PC-3 (cell line): ENCODE results near the gene LGR4. TPM values are rescaled to one million over a fixed set of nuclear protein-coding genes. Genes with fewer than 3 reads are reported as not detected.
A peak's percentile ranks its signal among the peaks of the same experiment; 100 is the strongest.

Experiments
- ATAC-seq: fragments of 200-7000 bp; cut with Tn5 transposase; 2 replicates; pipeline ENCODE4 v1.9.1; 2020; ENCODE audit warnings: mild to moderate bottlenecking, moderate library complexity
- BruUV-seq: library from RNA; stranded (reverse); fragments of 400-500 nt; replicated peaks from 2 replicates; lab custom pipeline; 2021; lab: Mats Ljungman, UMichigan
- CTCF ChIA-PET: fragments of 300-600 bp; sonication (Branson Sonifier 250); formaldehyde crosslinking; loops from one replicate; lab custom pipeline; 2022; ENCODE audit warnings: antibody characterized with exemption; lab: Charles Lee
- POLR2A ChIA-PET: fragments of 300-600 bp; sonication (Branson Sonifier 250); formaldehyde crosslinking; loops from one replicate; lab custom pipeline; 2022; ENCODE audit warnings: antibody characterized with exemption; ENCODE audit not compliant: unreplicated experiment; lab: Charles Lee
- DNase-seq: peaks from one replicate; pipeline ENCODE4 v3.0.0-alpha.2; 2015
- H2AFZ ChIP-seq: fragments of 300-600 bp; sonication (generic); 2 replicates; pipeline ENCODE4 v1.6.0; 2016; ENCODE audit warnings: antibody characterized with exemption, low read length
- H3F3A ChIP-seq: fragments of 300-600 bp; sonication (generic); one replicate; pipeline ENCODE4 v1.6.0; 2017; ENCODE audit warnings: antibody characterized with exemption, low read length, control low read depth, mild to moderate bottlenecking; ENCODE audit not compliant: unreplicated experiment
- H3K27ac ChIP-seq: fragments of 300-600 bp; sonication (generic); 2 replicates; pipeline ENCODE4 v1.5.1; 2016; ENCODE audit warnings: mild to moderate bottlenecking, low read length
- H3K27me3 ChIP-seq: fragments of 300-600 bp; sonication (generic); 2 replicates; pipeline ENCODE4 v1.6.1; 2016; ENCODE audit warnings: low read length, mixed read lengths
- H3K36me3 ChIP-seq: fragments of 300-600 bp; sonication (generic); 2 replicates; pipeline ENCODE4 v1.6.1; 2016; ENCODE audit warnings: low read depth, mixed run types, low read length, mixed read lengths
- H3K4me1 ChIP-seq: fragments of 300-600 bp; sonication (generic); 2 replicates; pipeline ENCODE4 v1.5.1; 2016; ENCODE audit warnings: low read length; ENCODE audit not compliant: insufficient read depth
- H3K4me2 ChIP-seq: fragments of 300-600 bp; sonication (generic); 2 replicates; pipeline ENCODE4 v1.6.0; 2016; ENCODE audit warnings: low read length
- H3K4me3 ChIP-seq: fragments of 300-600 bp; sonication (generic); 2 replicates; pipeline ENCODE4 v1.5.1; 2016; ENCODE audit warnings: mild to moderate bottlenecking, low read length, mixed read lengths
- H3K79me2 ChIP-seq: fragments of 300-600 bp; sonication (generic); 2 replicates; pipeline ENCODE4 v1.6.1; 2017; ENCODE audit warnings: low read length, mixed read lengths
- H3K9ac ChIP-seq: fragments of 300-600 bp; sonication (generic); 2 replicates; pipeline ENCODE4 v1.6.0; 2016; ENCODE audit warnings: mild to moderate bottlenecking, low read length
- H3K9me2 ChIP-seq: fragments of 300-600 bp; sonication (generic); replicated peaks from 2 replicates; pipeline ENCODE4 v1.6.1; 2016; ENCODE audit warnings: mixed run types, low read length, mixed read lengths
- H3K9me3 ChIP-seq: fragments of 300-600 bp; sonication (generic); 2 replicates; pipeline ENCODE4 v1.6.1; 2016; ENCODE audit warnings: low read length, mixed read lengths
- H4K20me1 ChIP-seq: fragments of 300-600 bp; sonication (generic); 2 replicates; pipeline ENCODE4 v1.6.1; 2016; ENCODE audit warnings: low read length, mixed read lengths
- CTCF ChIP-seq: fragments of 300-600 bp; sonication (generic); conservative IDR thresholded peaks from 2 replicates; pipeline ENCODE4 v1.5.1; 2017; ENCODE audit warnings: antibody characterized with exemption, low read depth, mild to moderate bottlenecking, low read length
- EZH2 ChIP-seq: fragments of 300-600 bp; sonication (generic); IDR thresholded peaks from one replicate; pipeline ENCODE4 v1.6.1; 2017; ENCODE audit warnings: antibody characterized with exemption, mild to moderate bottlenecking, low read length; ENCODE audit not compliant: unreplicated experiment
- EZH2phosphoT487 ChIP-seq: fragments of 300-600 bp; sonication (generic); IDR thresholded peaks from 2 replicates; pipeline ENCODE4 v1.6.1; 2018; ENCODE audit warnings: mild to moderate bottlenecking, antibody characterized with exemption, low read length, borderline replicate concordance
- intact Hi-C: fragments of 100-400 bp; cut with micrococcal nuclease; formaldehyde crosslinking; loops from 2 replicates; pipeline ENCODE4 v1.9.0; 2023
- total RNA-seq: library from RNA; depleted of rRNA; stranded (reverse); fragments of >200 nt; gene quantifications from 2 replicates; pipeline ENCODE4 v1.2.3, GENCODE V29; 2014

Gene LGR4
- total RNA-seq, 1 experiment from 2014 or later: 13.5 TPM

- Histone ChIP-seq H3F3A (no peaks in the 10 kb centered on the region), H3K4me3 (peak overlapping the region; percentile 81), H3K79me2 (peaks cover 57% of the 10 kb centered on the region), H3K36me3 (no peaks in the 10 kb centered on the region), H3K9me2 (no peaks in the 10 kb centered on the region), H3K9ac (peak overlapping the region; percentile 66), H3K9me3 (no peaks in the 10 kb centered on the region), H3K4me2 (peak overlapping the region; percentile 94), H4K20me1 (no peaks in the 10 kb centered on the region), H3K27me3 (no peaks in the 10 kb centered on the region), H3K4me1 (peaks cover 42% of the 10 kb centered on the region), H2AFZ (peak overlapping the region; percentile 78), H3K27ac (peak overlapping the region; percentile 10)
- ATAC-seq: no peak
- intact Hi-C loops: loop anchor here (1.0 to 5.0 kb wide), 2 partner anchors 108 to 174 kb away; partner anchors contain the start of gene CCDC34
- peak; percentile 43 for DNase-seq
- ChIA-PET POLR2A (interaction anchor here (0.6 kb wide), 1 partner anchor 1826 kb away, joined by 3 read pairs; no protein-coding TSS in a partner anchor), CTCF (interaction anchor here (0.6 kb wide), 1 partner anchor 174 kb away, joined by 3 read pairs; no protein-coding TSS in a partner anchor)
- TF ChIP-seq EZH2 (no peak), CTCF (no peak), EZH2phosphoT487 (no peak)
- BruUV-seq: TSS peak; percentile 28
Measured at GRCh38 chr11:27470826-27471588, 1.6 kb downstream of the LGR4 start.

GRCh38 chr11:27470166-27470565 lies 2.4 kb downstream of the LGR4 start:
- intact Hi-C loops: loop anchor here (1.0 to 5.0 kb wide), 2 partner anchors 107 to 173 kb away; partner anchors contain the start of gene CCDC34
- Histone ChIP-seq H3K4me1 (peaks cover 50% of the 10 kb centered on the region), H3K27ac (no peak overlapping the region), H3K79me2 (peaks cover 66% of the 10 kb centered on the region), H3K27me3 (no peaks in the 10 kb centered on the region), H3K4me3 (peak overlapping the region; percentile 81), H4K20me1 (no peaks in the 10 kb centered on the region), H3K36me3 (no peaks in the 10 kb centered on the region), H3K9ac (peak overlapping the region; percentile 66), H3K4me2 (peak overlapping the region; percentile 94), H3K9me3 (no peaks in the 10 kb centered on the region), H2AFZ (no peak overlapping the region), H3K9me2 (no peaks in the 10 kb centered on the region), H3F3A (no peaks in the 10 kb centered on the region)
- no peak for DNase-seq
- TF ChIP-seq EZH2 (no peak), CTCF (no peak), EZH2phosphoT487 (no peak)
- no peak for ATAC-seq
- POLR2A ChIA-PET: no interaction called here
- BruUV-seq: no TSS peak
- CTCF ChIA-PET: no interaction called here
